ENCODE data around the gene ARFGEF3.
"Not testable (repeated sequence)": the region's sequence is repeated elsewhere in the genome, so short reads cannot be mapped to it uniquely, and the experiment has no call there.

Gene ARFGEF3

DNA sequence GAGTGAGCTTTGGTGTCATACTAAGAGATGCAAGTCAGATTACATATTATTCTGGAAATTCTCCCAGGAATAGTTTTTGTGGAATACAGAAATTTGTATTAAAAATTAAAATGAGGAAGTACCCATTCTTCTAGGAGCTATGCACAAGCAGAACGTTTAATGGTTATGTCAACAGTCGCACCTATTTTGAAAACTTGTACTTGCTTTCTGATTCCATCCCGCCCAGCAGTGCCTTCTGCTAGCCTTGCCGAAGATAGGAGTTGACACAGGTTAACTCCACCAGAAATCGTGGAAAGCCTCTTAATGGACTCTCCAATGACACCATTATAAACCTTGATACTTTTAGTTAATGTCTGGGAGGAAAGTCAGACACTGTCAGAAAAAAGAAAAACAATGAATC lies 49.9 kb downstream of the ARFGEF3 start:
- TF ChIP-seq GATA1 (IDR thresholded peaks at IDR 0.05; ENCODE audit: low read depth, low read length) (no peak), POLR2A (IDR thresholded peaks at IDR 0.05; ENCODE audit: low read length) (no peak)
- no peak for DNase-seq

DNA sequence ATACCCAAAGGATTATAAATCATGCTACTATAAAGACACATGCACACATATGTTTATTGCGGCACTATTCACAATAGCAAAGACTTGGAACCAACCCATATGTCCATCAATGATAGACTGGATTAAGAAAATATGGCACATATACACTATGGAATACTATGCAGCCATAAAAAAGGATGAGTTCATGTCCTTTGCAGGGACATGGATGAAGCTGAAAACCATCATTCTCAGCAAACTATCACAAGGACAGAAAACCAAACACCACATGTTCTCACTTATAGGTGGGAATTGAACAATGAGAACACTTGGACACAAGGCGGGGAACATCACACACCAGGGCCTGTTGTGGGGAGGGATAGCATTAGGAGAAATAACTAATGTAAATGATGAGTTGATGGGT lies 50.8 kb downstream of the ARFGEF3 start:
- not testable (repeated sequence) for DNase-seq

GRCh38 chr6:138215093-138215782 lies 53.5 kb downstream of the ARFGEF3 start:
- no peak for DNase-seq
- TF ChIP-seq GATA1 (IDR thresholded peaks at IDR 0.05; ENCODE audit: low read depth, low read length), result no peak
- TF ChIP-seq POLR2A (IDR thresholded peaks at IDR 0.05; ENCODE audit: low read length), result no peak

DNA sequence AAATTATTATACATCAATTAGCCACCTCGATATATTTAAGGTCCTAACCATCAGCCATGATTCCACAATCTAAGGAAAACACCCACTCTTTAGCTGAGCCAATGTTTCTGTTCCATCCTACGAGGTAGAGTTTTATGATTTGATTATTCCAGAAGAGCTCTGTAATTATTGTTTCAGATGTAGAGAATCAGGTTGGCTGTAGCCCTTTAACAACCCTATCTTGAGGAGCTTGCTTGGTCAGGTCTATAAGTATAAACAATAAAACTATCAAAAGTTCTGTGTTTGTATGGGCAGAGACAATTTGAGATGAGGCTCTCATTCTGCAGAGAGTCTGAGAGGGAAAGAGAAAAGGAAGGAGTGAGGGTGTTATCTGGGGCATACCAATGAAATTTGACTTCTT lies 56.7 kb downstream of the ARFGEF3 start, which contains the start of gene PBOV1:
TSS of gene PBOV1 (minus strand) at position 43 of the 400 bp plus-strand sequence. CDS start 96 bp downstream, outside the sequence.
- DNase-seq, result no peak
- no peak for TF ChIP-seq GATA1 (IDR thresholded peaks at IDR 0.05; ENCODE audit: low read depth, low read length)
- no peak for TF ChIP-seq POLR2A (IDR thresholded peaks at IDR 0.05; ENCODE audit: low read length)

DNA sequence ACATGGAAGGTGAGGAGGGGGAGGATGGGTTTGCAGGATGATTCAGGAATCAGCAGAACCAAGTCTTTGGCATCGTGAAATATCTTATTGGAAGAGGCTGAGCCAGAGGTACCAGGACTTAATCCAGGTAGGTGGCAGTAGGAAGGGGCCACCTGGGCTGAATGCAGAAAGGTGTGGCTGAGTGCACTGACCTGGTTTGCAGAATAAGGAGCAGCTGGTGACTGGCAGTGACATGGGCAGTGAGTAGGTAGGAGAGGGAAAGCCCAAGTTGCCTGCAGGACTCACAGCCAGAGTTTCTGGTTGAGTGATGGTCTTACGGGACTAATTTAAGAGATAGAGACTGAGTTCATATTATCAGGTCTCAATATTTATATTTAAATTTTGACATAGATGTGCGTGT lies 57.7 kb downstream of the ARFGEF3 start:
- DNase-seq, result no peak
- TF ChIP-seq GATA1 (IDR thresholded peaks at IDR 0.05; ENCODE audit: low read depth, low read length) (no peak), POLR2A (IDR thresholded peaks at IDR 0.05; ENCODE audit: low read length) (no peak)

DNA sequence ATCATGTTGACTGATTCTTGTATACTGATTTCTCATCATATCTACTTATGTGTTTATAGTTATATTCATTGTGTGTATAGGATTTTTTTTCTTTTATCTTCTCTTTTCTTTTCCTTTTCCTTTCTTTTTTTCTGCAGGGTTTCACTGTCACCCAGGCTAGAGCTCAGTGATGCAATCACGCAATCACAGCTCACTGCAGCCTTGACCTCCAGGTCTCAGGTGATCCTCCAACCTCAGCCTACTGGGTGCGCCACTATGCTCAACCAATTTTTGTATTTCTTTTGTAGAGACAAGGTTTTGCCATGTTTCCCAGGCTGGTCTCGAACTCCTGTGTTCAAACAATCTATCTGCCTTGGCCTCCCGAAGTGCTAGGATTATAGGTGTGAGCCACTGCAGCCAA lies 58.2 kb downstream of the ARFGEF3 start:
- no peak for TF ChIP-seq GATA1 (IDR thresholded peaks at IDR 0.05; ENCODE audit: low read depth, low read length)
- no peak for TF ChIP-seq POLR2A (IDR thresholded peaks at IDR 0.05; ENCODE audit: low read length)

GRCh38 chr6:138222901-138223546 lies 61.3 kb downstream of the ARFGEF3 start:
- no peak for DNase-seq
- TF ChIP-seq GATA1 (IDR thresholded peaks at IDR 0.05; ENCODE audit: low read depth, low read length), result no peak
- no peak for TF ChIP-seq POLR2A (IDR thresholded peaks at IDR 0.05; ENCODE audit: low read length)

More for the DNA sequence above, 58.2 kb downstream of the ARFGEF3 start:
- DNase-seq, result no peak

- TF ChIP-seq POLR2A (IDR thresholded peaks at IDR 0.05; ENCODE audit: low read length) (no peak), GATA1 (IDR thresholded peaks at IDR 0.05; ENCODE audit: low read depth, low read length) (no peak)
- DNase-seq, result no peak
Observed at GRCh38 chr6:138225953-138226352, 64.2 kb downstream of the ARFGEF3 start.

DNA sequence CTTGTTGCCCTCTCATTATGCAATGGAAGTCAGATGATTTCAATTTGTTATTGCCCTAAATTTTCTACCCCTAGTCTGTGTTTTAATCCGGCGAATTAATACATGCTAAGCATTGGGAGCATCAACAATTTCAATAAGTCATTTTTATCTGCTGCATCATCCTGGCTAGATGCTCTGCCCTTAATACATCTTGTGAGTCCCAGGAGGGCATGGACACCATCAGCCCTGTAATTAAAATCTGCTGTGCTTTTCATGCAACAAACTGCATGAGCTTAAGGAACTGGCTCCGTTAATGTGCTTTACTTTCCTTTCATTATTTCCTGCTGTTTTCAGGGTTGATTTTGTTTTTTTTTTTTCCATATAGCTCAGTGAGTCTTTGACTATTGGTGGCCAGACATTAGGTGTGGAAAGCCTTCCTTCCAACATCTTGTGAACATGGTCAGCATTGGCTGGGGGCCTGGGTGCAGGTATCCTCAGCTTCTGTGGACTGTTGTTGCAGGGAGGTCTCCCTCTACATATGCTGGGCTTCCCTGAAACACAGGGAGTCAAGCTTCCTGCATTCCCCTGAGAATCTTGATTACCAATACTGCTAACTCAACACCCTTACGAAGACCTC lies 65.1 kb downstream of the ARFGEF3 start:
- no peak for DNase-seq
- no peak for TF ChIP-seq POLR2A (IDR thresholded peaks at IDR 0.05; ENCODE audit: low read length)
- no peak for TF ChIP-seq GATA1 (IDR thresholded peaks at IDR 0.05; ENCODE audit: low read depth, low read length)

- DNase-seq, result no peak
- no peak for TF ChIP-seq GATA1 (IDR thresholded peaks at IDR 0.05; ENCODE audit: low read depth, low read length)
- no peak for TF ChIP-seq POLR2A (IDR thresholded peaks at IDR 0.05; ENCODE audit: low read length)
Observed at GRCh38 chr6:138227316-138227781, 65.6 kb downstream of the ARFGEF3 start.

- no peak for DNase-seq
- no peak for TF ChIP-seq GATA1 (IDR thresholded peaks at IDR 0.05; ENCODE audit: low read depth, low read length)
- no peak for TF ChIP-seq POLR2A (IDR thresholded peaks at IDR 0.05; ENCODE audit: low read length)
Observed at GRCh38 chr6:138229072-138229471, 67.3 kb downstream of the ARFGEF3 start.

DNA sequence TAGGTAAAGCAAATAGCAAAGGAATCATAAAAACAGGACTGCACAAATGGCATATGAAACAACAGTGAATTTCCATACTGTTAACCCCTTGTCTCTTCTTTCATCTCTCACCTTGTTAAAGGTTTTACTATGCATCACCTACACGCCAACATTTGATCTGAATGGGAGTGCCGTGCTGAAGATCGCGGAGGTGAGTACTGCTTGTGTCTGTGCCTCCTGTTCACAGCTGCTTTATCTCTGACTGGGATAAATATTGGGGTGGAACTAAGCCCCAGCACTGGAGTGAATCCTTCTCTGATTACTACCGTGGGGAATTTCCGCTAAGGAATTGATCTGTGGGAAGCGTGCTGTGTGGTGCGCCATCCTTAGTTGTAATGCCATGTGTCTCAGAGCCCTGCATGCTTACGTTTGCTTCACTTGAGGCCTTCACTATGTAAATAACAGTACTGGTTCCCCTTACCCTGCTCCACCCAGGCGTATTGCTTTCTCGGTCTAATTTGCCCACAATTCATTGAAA lies 68.0 kb downstream of the ARFGEF3 start:
- DNase-seq, result no peak
- no peak for TF ChIP-seq POLR2A (IDR thresholded peaks at IDR 0.05; ENCODE audit: low read length)
- no peak for TF ChIP-seq GATA1 (IDR thresholded peaks at IDR 0.05; ENCODE audit: low read depth, low read length)

GRCh38 chr6:138230221-138230620 lies 68.5 kb downstream of the ARFGEF3 start:
- DNase-seq, result no peak

GRCh38 chr6:138230759-138231380 lies 69.1 kb downstream of the ARFGEF3 start:
- no peak for DNase-seq
- TF ChIP-seq POLR2A (IDR thresholded peaks at IDR 0.05; ENCODE audit: low read length), result no peak
- no peak for TF ChIP-seq GATA1 (IDR thresholded peaks at IDR 0.05; ENCODE audit: low read depth, low read length)

More at GRCh38 chr6:138230221-138230620, 68.5 kb downstream of the ARFGEF3 start:
- TF ChIP-seq POLR2A (IDR thresholded peaks at IDR 0.05; ENCODE audit: low read length) (no peak), GATA1 (IDR thresholded peaks at IDR 0.05; ENCODE audit: low read depth, low read length) (no peak)
